GM12801 (cell line): ENCODE measurements around the gene CGB7.
"Not testable (repeated sequence)": the region's sequence is repeated elsewhere in the genome, so short reads cannot be mapped to it uniquely, and the experiment has no call there.

Experiments
- TF ChIP-seq, protein P1 (sequence below): IDR thresholded peaks from one replicate; pipeline ENCODE4 v1.5.1; 2011; ENCODE audit warnings: control low read depth; ENCODE audit not compliant: insufficient read length; ENCODE audit errors: extremely low read depth

Gene CGB7

DNA sequence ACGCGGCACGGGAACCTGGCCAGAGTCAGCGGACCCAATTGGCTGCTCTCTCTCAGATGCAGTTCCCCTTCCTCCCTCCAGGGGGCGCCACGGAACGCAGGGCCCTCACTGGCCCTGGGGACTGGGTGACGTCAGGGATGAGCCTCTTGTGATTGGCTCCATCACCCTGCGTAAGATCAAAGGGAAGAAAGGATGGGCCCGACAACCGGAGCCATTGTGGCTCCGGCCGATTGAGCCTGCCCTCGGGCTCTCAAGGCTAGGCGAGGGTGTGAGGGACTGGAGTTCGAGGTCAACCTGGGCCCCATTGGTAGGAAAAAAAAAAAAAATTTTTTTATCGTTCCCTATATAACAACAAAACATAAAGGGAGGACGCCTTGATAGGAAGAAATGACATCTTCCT is 20.7 kb downstream of the CGB7 start, which contains the start of gene CGB1:
CGB1 (minus strand) TSS at position 81 of the 400 bp plus-strand sequence. CDS start 184 bp downstream, outside the sequence.
- TF ChIP-seq, protein P1, sequence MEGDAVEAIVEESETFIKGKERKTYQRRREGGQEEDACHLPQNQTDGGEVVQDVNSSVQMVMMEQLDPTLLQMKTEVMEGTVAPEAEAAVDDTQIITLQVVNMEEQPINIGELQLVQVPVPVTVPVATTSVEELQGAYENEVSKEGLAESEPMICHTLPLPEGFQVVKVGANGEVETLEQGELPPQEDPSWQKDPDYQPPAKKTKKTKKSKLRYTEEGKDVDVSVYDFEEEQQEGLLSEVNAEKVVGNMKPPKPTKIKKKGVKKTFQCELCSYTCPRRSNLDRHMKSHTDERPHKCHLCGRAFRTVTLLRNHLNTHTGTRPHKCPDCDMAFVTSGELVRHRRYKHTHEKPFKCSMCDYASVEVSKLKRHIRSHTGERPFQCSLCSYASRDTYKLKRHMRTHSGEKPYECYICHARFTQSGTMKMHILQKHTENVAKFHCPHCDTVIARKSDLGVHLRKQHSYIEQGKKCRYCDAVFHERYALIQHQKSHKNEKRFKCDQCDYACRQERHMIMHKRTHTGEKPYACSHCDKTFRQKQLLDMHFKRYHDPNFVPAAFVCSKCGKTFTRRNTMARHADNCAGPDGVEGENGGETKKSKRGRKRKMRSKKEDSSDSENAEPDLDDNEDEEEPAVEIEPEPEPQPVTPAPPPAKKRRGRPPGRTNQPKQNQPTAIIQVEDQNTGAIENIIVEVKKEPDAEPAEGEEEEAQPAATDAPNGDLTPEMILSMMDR = not testable (repeated sequence)

- TF ChIP-seq, protein P1 = not testable (repeated sequence)
Measured at GRCh38 chr19:49031642-49032301, 25.8 kb downstream of the CGB7 start, which contains the start of gene CGB2. TSS of gene CGB2 (plus strand) at chr19:49031890. CDS start at chr19:49032096, 206 bp downstream.

DNA sequence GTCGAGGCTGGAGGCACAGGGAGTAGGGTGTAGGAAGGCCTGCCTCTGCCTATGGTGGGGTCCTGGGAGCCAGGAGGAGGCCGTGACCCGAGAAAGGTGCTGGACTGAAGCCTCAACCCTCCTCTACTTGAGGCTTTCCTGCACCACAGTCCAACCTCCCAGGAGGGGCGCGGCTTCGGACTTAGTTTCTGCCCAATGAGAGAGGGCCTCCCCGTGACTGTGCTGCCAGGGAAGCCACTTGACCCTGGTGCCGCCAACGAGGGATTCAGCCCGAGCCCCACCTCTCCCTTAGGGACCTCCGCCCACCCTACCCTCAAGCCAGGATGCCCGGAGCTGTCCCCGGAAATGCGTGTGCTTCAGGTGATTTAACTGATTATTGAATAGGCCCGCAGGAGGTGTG is 33.3 kb downstream of the CGB7 start, which contains the start of gene CGB3:
CGB3 (minus strand) TSS at position 101 of the 400 bp plus-strand sequence. CDS start 362 bp downstream, outside the sequence.
- TF ChIP-seq, protein P1 = not testable (repeated sequence)

- TF ChIP-seq, protein P1 = no peak
Measured at GRCh38 chr19:49022116-49022515, 35.4 kb downstream of the CGB7 start.

DNA sequence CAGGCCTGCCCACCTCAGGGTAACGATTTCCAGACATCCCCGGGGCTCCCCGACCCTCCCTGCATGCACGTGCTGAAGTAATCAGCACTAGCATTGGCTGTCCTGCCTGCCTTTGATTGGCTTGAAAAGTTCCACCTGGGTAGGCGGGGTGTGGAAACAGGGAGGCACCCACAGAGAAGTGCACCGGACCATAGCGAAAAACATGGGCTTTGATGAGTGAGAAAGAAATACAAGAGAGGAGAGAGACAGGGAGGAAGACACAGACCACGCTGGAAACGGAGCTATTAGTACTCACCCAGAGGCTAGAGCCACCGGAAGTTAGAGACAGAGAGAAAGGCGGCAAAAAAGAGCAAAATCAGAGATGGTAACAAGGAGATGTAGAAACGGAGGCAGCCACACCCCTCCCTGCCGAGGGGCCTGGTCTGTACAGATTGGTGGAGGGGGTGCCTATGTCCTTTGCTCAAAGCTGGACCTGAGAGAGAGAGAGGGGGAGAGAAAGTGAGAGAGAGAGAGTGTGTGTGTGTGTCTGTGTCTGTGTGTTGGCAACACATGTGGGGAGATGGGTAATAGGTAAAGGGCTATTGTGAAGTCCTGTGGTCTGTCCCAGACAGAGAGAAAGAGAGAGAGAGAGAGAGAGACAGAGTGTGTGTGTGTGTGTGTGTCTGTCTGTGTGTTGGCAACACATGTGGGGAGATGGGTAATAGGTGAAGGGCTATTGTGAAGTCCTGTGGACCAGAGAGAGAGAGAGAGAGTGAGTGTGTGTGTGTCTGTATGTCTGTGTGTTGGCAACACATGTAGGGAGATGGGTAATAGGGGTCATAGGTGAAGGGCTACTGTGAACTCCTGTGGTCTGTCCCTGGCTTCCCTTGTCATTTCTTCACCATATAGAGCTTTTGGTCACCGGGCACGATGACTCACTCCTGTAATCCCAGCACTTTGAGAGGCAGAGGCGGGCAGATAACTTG is 36.3 kb downstream of the CGB7 start:
- TF ChIP-seq, protein P1 = no peak

DNA sequence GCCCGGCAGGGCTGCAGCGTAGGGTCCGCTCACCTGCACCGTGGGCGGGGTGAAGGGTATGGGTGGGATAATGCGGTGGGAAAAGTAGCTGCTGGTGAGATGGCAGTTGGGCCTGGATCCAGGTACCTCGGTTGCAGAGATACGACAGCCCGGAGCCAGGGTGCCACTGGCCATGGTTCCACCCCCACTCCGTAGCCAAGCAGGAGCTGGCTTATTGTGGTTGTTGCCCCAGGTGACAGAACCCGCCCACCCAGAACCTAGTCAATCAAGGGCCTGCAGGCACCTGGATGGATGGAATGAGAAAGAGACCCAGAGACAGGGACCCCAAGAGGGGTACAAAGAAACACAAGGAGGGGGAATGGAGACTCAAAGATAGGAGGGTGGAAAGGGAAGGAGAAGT is 37.2 kb downstream of the CGB7 start:
- TF ChIP-seq, protein P1 = no peak
